Measurements from ENCODE around the gene L3HYPDH. TPM values are rescaled to one million over a fixed set of nuclear protein-coding genes. Genes with fewer than 3 reads are reported as not detected.

Gene L3HYPDH
- total RNA-seq, 1 donor from 2014 or later = 16.8 TPM

DNA sequence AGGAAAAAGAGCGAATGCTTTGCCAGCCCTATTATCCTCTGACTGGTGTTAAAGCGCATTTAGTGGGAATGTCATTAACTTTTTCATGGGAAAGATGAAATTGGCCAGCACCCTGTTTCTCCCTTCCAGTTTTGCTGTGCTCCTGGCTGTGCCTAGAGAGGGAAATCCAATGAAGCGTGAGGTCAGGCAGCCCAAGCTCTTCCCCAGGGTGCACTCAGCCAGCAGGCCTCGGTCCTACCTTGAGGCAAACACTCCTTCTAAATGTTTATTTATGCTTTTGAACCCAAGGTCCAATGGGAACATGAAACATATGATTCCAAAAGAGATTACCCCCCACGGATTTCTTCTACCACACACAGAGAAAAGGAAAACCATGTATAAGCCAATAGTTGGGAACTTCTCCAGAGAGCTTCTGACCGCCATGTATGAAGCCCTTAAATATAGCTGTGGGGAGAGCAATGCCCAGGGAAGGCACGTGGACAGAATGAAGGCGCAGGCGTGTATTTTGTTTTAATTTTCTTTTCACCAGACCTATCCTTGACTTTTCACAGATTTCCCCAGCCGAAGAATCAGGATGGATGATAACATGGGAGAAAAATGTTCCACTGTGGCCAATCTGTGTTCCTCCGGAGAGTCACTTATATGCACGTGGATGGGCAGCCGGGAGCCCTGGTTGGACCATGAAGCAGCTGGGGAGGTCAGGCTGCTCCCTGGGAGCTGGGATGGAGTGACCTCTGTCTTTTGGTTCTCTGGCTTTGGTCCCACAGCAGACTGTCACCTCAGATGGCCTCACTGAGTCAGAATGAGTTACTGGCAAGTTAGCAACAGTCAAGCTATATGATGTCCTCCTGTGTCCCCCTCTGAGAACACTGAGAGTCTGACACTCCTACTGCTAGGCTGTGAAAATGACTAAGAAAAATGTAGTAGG lies 56.3 kb downstream of the L3HYPDH start:
- DNase-seq (ENCODE audit: low read depth in 2 of 2) = peak in 1 of 2 donors; percentile 5

DNA sequence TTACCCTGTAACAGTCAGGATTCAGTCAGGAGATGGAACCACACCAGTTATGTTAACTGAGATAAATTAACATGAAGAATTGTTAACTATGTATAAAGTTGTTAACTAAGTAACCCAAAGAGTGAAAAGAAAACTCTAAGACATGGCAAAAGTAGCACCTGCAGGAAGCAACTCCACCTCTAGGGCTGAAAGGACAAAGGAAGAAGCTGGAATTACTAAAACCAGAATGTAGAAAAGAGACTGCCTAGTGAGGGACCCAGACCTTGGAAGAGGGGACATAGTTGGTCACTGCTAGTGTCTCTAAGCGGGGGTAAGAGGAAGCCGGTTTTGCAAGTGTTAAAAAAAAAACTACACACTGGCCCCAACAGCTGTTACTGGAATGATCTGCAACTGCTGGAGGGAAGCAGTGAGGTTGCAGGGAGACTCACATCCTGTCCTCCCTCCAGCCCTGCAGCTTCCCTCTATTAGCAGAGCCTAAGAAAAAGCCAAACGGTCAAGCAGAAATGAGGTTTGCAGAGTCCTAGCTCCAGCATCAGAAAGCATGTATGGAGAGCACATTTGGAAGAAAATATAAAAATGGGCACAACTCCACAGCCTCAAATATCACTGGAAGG lies 58.8 kb downstream of the L3HYPDH start:
- no peak for DNase-seq (ENCODE audit: low read depth in 2 of 2)

DNA sequence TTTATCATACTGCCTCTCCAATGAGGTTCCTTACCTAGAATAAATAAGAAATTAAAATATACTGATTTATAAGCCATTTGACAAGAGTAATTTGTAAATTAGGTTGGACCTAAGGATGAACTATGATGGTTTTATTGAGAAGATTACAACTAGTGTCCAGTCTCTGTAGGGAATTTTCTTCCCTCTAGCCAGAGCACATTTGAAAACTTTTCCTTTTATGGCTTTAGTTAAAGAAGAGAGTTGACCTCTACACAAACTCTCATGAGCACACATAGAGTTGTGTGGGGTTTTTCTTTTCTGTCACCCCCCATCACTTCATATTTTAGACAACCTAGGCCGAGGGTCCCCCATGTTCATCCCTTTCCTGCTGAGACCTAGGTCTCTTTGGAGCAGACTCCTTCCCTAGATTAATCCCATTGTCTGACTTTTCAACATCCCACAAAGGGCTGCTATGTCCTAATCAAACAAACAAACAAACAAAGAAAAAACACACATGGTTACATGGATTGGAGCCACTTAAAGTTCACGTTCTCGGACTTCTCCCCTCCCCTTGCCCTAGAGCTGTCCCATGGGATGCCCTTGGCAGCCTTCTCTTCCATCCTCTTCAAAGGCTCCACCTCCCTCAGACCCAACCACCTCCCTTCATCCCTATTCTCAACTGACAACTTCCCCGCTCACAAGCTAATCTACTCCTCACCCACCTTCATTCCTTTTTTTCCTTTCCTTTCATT lies 59.7 kb downstream of the L3HYPDH start:
- DNase-seq (ENCODE audit: low read depth in 2 of 2) = no peak

Other genes starting within 250 kb of the L3HYPDH start
- 0.39 and 0.63 TPM in 2 replicates for gene GPR135, start 19.0 kb downstream of the L3HYPDH start, total RNA-seq
- gene JKAMP, start 109 bp upstream of the L3HYPDH start, total RNA-seq = 38.1 and 51.8 TPM in 2 replicates
- gene CCDC175, start 92.4 kb upstream of the L3HYPDH start, total RNA-seq = not detected in 2 replicates

Measured in dermis microvascular lymphatic vessel endothelial cell (primary cell).